Measurements from ENCODE around the gene SLC33A1. TPM values are rescaled to one million over a fixed set of nuclear protein-coding genes. Genes with fewer than 3 reads are reported as not detected.

SLC33A1 gene
- total RNA-seq: 30.6 and 31.7 TPM in 2 replicates
- long read RNA-seq, full-length matches to known transcripts: 197 of 222 reads
- long read RNA-seq, partial matches to known transcripts: 8 of 222 reads
- long read RNA-seq, other reads (novel, unspliced or antisense): 17 of 222 reads

DNA sequence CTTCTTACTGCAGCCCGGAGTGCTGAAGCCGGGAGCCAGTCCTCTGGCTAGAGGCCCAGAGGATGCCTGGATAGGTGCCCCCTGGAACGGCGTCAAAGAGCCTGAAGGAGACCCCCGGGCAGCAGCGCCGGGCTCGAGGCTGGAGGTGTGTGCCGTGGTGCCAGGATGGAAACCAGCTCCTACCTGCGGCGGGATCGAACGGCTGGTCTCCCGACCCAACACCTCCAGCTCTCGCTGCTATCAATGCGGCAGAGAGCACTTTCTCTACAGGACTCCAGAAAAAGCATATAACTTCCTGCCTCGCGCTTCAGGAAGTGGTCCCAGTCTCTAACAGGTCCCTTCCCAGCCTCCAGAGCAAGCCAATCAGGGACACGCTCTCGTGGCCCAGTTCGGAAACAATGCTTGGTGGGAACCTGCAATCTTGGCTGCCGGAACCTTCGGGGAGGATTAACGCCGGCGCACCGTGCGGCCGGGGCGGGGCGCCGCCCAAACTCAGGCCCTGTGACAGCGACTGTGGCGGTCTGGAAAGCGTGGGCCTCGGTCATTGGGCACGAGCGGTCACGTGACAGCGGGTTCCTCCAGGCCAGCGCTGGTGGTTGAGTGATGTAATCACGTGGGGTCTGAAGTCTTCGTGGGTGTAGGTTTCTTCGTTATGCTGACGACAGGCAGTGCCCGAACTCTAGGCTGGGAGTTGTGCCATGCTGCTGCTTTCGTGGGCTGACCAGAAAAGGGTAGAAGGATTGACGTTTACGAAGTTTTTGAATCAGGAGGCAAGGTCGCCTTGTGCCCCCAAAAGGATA lies at the start of gene SLC33A1:
TSS of gene SLC33A1 (minus strand) at position 287 of the 800 bp plus-strand sequence. CDS start 430 bp downstream, outside the sequence.
- H3K36me3 Mint-ChIP-seq (ENCODE audit: unreplicated experiment): peaks cover 3% of the 10 kb centered on the region
- TF ChIP-seq, protein P1, sequence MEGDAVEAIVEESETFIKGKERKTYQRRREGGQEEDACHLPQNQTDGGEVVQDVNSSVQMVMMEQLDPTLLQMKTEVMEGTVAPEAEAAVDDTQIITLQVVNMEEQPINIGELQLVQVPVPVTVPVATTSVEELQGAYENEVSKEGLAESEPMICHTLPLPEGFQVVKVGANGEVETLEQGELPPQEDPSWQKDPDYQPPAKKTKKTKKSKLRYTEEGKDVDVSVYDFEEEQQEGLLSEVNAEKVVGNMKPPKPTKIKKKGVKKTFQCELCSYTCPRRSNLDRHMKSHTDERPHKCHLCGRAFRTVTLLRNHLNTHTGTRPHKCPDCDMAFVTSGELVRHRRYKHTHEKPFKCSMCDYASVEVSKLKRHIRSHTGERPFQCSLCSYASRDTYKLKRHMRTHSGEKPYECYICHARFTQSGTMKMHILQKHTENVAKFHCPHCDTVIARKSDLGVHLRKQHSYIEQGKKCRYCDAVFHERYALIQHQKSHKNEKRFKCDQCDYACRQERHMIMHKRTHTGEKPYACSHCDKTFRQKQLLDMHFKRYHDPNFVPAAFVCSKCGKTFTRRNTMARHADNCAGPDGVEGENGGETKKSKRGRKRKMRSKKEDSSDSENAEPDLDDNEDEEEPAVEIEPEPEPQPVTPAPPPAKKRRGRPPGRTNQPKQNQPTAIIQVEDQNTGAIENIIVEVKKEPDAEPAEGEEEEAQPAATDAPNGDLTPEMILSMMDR (IDR thresholded peaks at IDR 0.05): no peak

DNA sequence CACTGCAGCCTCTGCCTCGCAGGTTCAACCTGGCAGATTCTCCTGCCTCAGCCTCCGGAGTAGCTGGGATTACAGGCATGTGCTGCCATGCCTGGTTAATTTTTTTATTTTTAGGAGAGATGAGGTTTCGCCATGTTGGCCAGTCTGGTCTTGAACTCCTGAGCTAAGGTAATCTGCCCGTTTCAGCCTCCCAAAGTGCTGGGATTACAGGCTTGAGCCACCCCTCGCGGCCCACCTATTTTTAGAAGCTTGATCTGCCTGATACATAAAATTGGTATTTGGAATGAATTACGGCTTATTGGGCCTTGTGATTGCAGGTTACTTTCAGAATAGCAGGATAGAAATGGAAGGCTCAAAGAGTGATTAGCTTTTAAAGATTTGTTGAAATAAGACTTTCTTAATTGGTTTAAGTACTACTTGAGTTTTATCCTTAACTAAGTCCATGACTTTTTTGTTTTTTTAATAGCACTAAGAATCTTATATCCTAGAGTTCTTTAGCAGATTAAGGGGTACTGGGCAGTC lies 41.2 kb upstream of the SLC33A1 start:
- no peak overlapping the region for H3K4me3 Mint-ChIP-seq (ENCODE audit: unreplicated experiment)
- DNase-seq (ENCODE audit: extremely low spot score, unreplicated experiment): no peak

More for the DNA sequence above, at the start of gene SLC33A1:
- Mint-ChIP-seq H3K9me3 (ENCODE audit: unreplicated experiment) (peaks cover 4% of the 10 kb centered on the region), H3K27me3 (ENCODE audit: unreplicated experiment) (peaks cover 3% of the 10 kb centered on the region), H3K4me1 (ENCODE audit: unreplicated experiment) (peaks cover 33% of the 10 kb centered on the region), H3K4me3 (ENCODE audit: unreplicated experiment) (peak within 1 kb of the TSS; percentile 96), H3K27ac (ENCODE audit: unreplicated experiment) (peak within 1 kb of the TSS; percentile 98)
- DNase-seq (ENCODE audit: extremely low spot score, unreplicated experiment): peak; percentile 99

DNA sequence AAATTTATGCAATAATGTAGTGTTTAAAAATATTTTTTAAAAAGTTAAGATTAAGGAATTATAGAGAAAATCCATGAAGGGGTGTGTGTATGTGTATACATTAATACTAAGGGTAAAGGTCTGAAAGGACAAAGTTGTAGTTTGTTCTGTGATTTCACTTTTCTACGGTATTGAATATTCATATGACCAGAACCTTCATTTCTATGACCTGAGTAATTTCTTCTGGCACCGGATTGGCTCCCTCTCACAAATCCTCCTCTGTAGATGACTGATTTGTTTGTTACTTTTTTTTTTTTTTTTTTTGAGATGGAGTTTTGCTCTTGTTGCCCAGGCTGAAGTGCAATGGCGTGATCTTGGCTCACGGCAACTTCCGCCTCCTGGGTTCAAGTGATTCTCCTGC lies 37.1 kb upstream of the SLC33A1 start:
- no peak overlapping the region for H3K4me3 Mint-ChIP-seq (ENCODE audit: unreplicated experiment)
- H3K27ac Mint-ChIP-seq (ENCODE audit: unreplicated experiment): no peak overlapping the region
- H3K27me3 Mint-ChIP-seq (ENCODE audit: unreplicated experiment): no peaks in the 10 kb centered on the region
- H3K36me3 Mint-ChIP-seq (ENCODE audit: unreplicated experiment): peaks cover 19% of the 10 kb centered on the region
- peaks cover 19% of the 10 kb centered on the region for H3K4me1 Mint-ChIP-seq (ENCODE audit: unreplicated experiment)
- H3K9me3 Mint-ChIP-seq (ENCODE audit: unreplicated experiment): no peaks in the 10 kb centered on the region
- TF ChIP-seq, protein P1 (IDR thresholded peaks at IDR 0.05): no peak
- DNase-seq (ENCODE audit: extremely low spot score, unreplicated experiment): no peak

More for the DNA sequence above, 41.2 kb upstream of the SLC33A1 start:
- Mint-ChIP-seq H3K9me3 (ENCODE audit: unreplicated experiment) (no peaks in the 10 kb centered on the region), H3K27ac (ENCODE audit: unreplicated experiment) (no peak overlapping the region), H3K36me3 (ENCODE audit: unreplicated experiment) (peaks cover 31% of the 10 kb centered on the region), H3K27me3 (ENCODE audit: unreplicated experiment) (no peaks in the 10 kb centered on the region), H3K4me1 (ENCODE audit: unreplicated experiment) (peaks cover 7% of the 10 kb centered on the region)
- TF ChIP-seq, protein P1 (IDR thresholded peaks at IDR 0.05): no peak

DNA sequence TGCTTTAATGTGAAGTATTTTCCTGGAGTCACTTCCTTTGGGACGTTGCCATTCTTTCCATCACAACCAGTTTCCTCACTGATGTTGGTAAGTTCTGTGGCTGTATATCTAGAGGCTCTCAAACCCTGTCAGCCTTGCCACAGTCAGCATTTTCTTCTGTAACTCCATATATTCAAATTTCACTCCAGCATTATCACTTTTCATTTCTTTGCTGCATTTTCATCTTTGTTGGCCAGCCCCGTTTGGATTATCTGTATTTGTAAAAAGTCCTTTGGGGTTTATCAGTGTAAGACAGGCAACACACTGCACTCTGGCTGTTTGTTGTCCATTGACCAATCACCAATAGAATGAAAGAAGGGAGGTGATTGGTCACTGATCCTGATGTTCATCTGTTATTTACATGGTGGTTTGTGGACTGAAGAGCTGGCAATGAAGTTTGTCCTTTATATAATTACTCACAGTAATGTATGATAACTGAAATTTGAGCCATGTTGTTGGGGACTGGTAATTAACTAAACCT lies 36.5 kb upstream of the SLC33A1 start:
- Mint-ChIP-seq H3K4me3 (ENCODE audit: unreplicated experiment) (no peak overlapping the region), H3K9me3 (ENCODE audit: unreplicated experiment) (no peaks in the 10 kb centered on the region), H3K4me1 (ENCODE audit: unreplicated experiment) (peaks cover 19% of the 10 kb centered on the region), H3K27ac (ENCODE audit: unreplicated experiment) (peak overlapping the region; percentile 43), H3K36me3 (ENCODE audit: unreplicated experiment) (peaks cover 19% of the 10 kb centered on the region), H3K27me3 (ENCODE audit: unreplicated experiment) (no peaks in the 10 kb centered on the region)
- TF ChIP-seq, protein P1 (IDR thresholded peaks at IDR 0.05): no peak
- no peak for DNase-seq (ENCODE audit: extremely low spot score, unreplicated experiment)

DNA sequence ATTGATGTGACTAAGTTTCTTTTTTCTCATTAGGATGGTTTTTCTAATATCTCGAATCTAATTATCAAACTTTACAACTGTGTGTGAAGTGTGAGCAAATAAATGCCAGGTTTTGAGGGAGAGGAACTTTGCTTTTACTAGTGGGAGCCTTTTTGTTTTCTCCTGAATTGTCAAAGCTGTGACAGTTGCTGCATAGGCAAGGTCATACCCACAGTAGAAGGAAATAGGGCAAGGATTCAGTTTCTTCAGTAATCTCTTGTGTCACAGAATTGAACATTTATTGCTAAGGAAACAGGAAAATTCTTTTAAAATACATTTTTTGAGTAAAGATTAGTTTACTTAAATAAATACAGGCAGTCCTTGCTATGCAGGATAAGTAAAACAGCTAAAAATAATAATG lies 35.7 kb upstream of the SLC33A1 start:
- TF ChIP-seq, protein P1 (IDR thresholded peaks at IDR 0.05): no peak
- DNase-seq (ENCODE audit: extremely low spot score, unreplicated experiment): no peak
- Mint-ChIP-seq H3K27ac (ENCODE audit: unreplicated experiment) (peak overlapping the region; percentile 70), H3K9me3 (ENCODE audit: unreplicated experiment) (no peaks in the 10 kb centered on the region), H3K4me3 (ENCODE audit: unreplicated experiment) (no peak overlapping the region), H3K4me1 (ENCODE audit: unreplicated experiment) (peaks cover 19% of the 10 kb centered on the region), H3K27me3 (ENCODE audit: unreplicated experiment) (no peaks in the 10 kb centered on the region), H3K36me3 (ENCODE audit: unreplicated experiment) (peaks cover 13% of the 10 kb centered on the region)
